ENCODE data around the gene APPBP2.
A peak's percentile ranks its signal among the peaks of the same experiment; 100 is the strongest.
"Not testable (repeated sequence)": the region's sequence is repeated elsewhere in the genome, so short reads cannot be mapped to it uniquely, and the experiment has no call there.

The APPBP2 gene

GRCh38 chr17:60433021-60433997 is 92.7 kb downstream of the APPBP2 start:
- DNase-seq (ENCODE audit: low read depth) = not testable (repeated sequence)

DNA sequence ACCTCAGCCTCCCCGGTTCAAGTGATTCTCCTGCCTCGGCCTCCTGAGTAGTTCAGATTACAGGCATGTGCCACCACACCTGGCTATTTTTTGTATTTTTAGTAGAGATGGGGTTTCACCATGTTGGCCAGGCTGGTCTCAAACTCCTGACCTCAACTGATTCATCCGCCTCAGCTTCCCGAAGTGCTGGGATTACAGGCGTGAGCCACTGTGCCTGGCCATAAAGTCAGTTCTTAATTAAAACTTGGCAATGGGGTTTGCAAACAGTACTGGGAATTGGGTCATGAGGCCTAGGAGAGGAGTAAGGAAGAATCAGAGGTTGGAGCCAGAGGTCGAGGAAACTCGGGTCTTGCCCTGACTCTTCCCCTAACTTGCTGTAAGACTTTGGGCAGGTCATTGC is 95.5 kb downstream of the APPBP2 start:
- not testable (repeated sequence) for DNase-seq (ENCODE audit: low read depth)

- not testable (repeated sequence) for DNase-seq (ENCODE audit: low read depth)
Measured at GRCh38 chr17:60428491-60428890, 97.6 kb downstream of the APPBP2 start.

DNA sequence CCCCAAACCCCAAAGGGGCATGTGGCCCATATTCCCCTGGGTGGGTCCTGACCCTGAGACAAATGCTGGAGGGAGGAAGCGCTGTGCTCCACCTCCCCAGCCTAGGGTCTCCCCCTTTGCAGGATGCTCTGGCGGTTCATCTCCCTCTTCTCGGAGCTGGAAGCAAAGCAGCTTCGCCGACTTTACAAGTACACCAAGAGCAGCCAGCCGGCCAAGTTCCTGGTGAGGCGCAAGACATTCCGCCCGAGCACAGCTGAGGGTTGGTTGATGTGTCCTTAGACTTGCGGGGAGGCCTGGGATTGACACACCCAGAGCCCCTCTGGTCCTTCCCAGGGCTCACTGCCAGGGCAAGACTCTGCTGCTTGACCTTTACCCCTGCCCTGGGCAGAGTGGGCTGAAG is 99.4 kb downstream of the APPBP2 start:
- DNase-seq (ENCODE audit: low read depth) = no peak

GRCh38 chr17:60425626-60426025 is 100.4 kb downstream of the APPBP2 start:
- no peak for DNase-seq (ENCODE audit: low read depth)

- DNase-seq (ENCODE audit: low read depth) = no peak
Measured at GRCh38 chr17:60423865-60424264, 102.2 kb downstream of the APPBP2 start.

DNA sequence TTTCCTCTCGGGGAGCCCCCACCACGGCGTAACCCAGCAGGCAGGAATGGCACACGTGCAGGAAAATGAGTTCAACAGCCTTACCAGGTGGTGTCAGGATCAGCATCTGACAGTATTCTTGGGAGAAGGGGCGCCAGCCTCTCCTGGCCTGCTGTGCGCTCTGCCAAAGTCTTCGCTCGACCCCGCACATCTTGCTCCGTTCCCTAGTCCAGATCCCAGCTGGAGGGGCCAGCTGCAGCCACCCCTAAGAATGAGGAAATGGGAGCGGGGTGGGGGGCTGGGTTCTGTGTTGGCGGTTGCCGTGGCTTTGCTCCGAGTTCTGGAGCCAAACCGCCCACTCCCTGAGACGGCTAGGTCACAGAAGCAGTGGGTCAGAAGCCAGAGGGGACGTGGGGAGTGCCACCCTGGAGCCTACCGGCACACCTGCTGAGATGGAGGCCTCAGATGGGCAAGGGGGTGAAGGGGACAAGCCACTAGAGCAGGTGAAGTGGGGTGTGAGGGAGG is 103.8 kb downstream of the APPBP2 start, which contains the start of gene CHCT1:
Gene CHCT1 (plus strand): TSS at position 328 of the 504 bp plus-strand sequence. CDS start 104 bp downstream, at position 432.
- no peak for DNase-seq (ENCODE audit: low read depth)

- DNase-seq (ENCODE audit: low read depth) = peak; percentile 78
Measured at GRCh38 chr17:60421273-60422161, 104.5 kb downstream of the APPBP2 start.

DNA sequence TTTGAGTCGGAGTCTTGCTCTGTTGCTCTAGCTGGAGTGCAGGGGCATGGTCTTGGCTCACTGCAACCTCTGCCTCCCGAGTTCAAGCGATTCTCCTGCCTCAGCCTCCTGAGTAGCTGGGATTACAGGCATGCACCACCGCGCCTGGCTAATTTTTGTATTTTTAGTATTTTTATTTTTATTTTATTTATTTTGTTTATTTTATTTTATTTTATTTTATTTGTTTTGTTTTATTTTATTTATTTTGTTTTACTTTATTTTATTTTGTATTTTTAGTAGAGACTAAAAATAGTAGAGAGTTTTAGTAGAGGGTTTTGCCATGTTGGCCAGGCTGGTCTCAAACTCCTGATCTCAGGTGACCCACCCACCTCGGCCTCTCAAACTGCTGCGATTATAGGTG is 106.2 kb downstream of the APPBP2 start:
- not testable (repeated sequence) for DNase-seq (ENCODE audit: low read depth)

GRCh38 chr17:60419003-60419402 is 107.0 kb downstream of the APPBP2 start:
- not testable (repeated sequence) for DNase-seq (ENCODE audit: low read depth)

- no peak for DNase-seq (ENCODE audit: low read depth)
Measured at GRCh38 chr17:60416368-60416925, 109.6 kb downstream of the APPBP2 start.

GRCh38 chr17:60415146-60415545 is 110.9 kb downstream of the APPBP2 start:
- no peak for DNase-seq (ENCODE audit: low read depth)

- no peak for DNase-seq (ENCODE audit: low read depth)
Measured at GRCh38 chr17:60412701-60413100, 113.3 kb downstream of the APPBP2 start.

GRCh38 chr17:60410001-60410400 is 116.0 kb downstream of the APPBP2 start:
- DNase-seq (ENCODE audit: low read depth) = no peak

DNA sequence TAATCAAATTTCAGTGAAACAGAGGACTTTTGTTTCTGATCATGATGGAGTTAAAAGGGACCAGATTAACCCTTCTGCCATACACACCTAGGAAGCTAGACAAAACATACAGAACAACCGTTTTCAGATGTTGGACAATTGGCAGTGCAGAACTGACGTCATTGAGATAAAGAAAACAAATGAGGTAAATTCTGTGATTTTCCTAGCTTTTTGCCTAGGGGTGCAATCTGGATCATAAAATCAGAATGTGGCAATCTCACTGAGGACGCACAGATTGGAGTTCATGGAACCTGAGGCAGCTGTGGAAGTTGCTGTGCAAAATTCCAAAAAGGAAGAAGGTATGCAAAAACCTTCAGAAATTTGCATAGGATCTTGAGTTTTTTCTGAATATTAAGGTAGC is 119.2 kb downstream of the APPBP2 start:
- DNase-seq (ENCODE audit: low read depth) = no peak

- no peak for DNase-seq (ENCODE audit: low read depth)
Measured at GRCh38 chr17:60403962-60404361, 122.1 kb downstream of the APPBP2 start.

GRCh38 chr17:60403523-60403810 is 122.6 kb downstream of the APPBP2 start:
- no peak for DNase-seq (ENCODE audit: low read depth)

GRCh38 chr17:60401819-60402218 is 124.2 kb downstream of the APPBP2 start:
- DNase-seq (ENCODE audit: low read depth) = no peak

GRCh38 chr17:60398227-60398959 is 127.6 kb downstream of the APPBP2 start:
- DNase-seq (ENCODE audit: low read depth) = no peak

DNA sequence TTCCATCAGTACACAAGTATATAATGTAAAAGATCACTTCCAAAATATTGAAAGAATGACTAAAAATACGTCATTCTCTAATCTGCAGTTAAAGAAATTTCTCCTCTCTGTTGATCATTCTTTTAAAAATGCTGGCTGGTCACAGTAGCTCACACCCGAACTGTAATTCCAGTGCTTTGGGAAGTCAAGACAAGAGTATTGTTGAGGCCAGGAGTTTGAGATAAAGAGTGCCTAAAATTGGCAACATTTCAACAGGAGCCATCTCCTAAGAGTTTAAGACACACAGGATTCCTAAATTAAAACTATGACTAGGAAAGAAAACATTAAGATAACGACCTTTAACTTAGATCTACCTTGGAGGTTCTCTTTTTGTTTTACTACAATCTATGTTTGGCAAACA is 129.6 kb downstream of the APPBP2 start:
- no peak for DNase-seq (ENCODE audit: low read depth)

DNA sequence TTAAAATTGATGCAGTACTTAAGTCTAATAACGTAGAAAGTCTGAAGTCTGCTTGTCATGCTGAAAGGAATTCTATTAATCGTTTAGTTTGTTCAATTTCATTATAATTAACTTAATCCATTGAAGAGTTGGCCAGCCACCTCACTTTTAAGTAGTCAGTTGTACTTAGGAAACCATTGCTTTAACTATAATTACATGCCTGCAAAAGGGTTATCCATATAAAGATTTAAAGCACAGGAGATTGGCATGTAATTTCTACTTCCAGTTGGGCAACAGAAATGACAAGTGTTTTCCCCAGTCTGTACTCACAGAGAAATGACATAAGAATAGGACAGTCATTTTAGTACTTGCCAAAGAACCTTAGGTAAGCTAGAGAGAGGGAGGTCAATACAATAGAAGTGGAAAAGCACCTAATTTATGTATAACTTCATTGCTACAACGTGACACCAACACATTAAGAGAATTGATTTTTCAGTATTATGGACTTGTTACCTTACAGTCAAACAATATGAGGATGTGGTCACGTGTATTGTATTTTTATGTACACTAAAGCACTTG is 130.5 kb downstream of the APPBP2 start:
- no peak for DNase-seq (ENCODE audit: low read depth)
